ENCODE data around the gene SLC26A11. TPM values are rescaled to one million over a fixed set of nuclear protein-coding genes. Genes with fewer than 3 reads are reported as not detected.

The SLC26A11 gene
- total and polyA plus RNA-seq, 2 of the 13 experiments (the other 11 are each of a cell fraction or from before 2014, with no cell fraction given), result 8.7 to 13.2 TPM

- TF ChIP-seq IRF9 (CRISPR knock-in tag; IDR thresholded peaks at IDR 0.05; ENCODE audit: borderline replicate concordance), result no peak
- TF ChIP-seq ZBTB44 (CRISPR knock-in tag; IDR thresholded peaks at IDR 0.05), result no peak
- TF ChIP-seq HNRNPL (IDR thresholded peaks at IDR 0.05; ENCODE audit: low read depth, low read length), result no peak
- TF ChIP-seq ZNF792 (CRISPR knock-in tag; IDR thresholded peaks at IDR 0.05), result peak; percentile 30; the same call in 1 of the 2 replicates
- no peak for TF ChIP-seq ZNF367 (CRISPR knock-in tag; IDR thresholded peaks at IDR 0.05; ENCODE audit: borderline replicate concordance)
- TF ChIP-seq FOXA3 (CRISPR knock-in tag; IDR thresholded peaks at IDR 0.05), result peak; percentile 82
- TF ChIP-seq ZNF12 (CRISPR knock-in tag; IDR thresholded peaks at IDR 0.05), result peak; percentile 36; the same call in 1 of the 2 replicates
- no peak for TF ChIP-seq SP5 (CRISPR knock-in tag; IDR thresholded peaks at IDR 0.05; ENCODE audit: borderline replicate concordance, low read depth)
- no peak for TF ChIP-seq ZSCAN31 (CRISPR knock-in tag; IDR thresholded peaks at IDR 0.05; ENCODE audit: low read depth)
- no peak for TF ChIP-seq ZNF337 (CRISPR knock-in tag; IDR thresholded peaks at IDR 0.05; ENCODE audit: borderline replicate concordance, low read depth)
- TF ChIP-seq TBX3 (IDR thresholded peaks at IDR 0.05; ENCODE audit: borderline replicate concordance), result no peak
- TF ChIP-seq ZBED4 (CRISPR knock-in tag; IDR thresholded peaks at IDR 0.05; ENCODE audit: borderline replicate concordance), result no peak
- no peak for TF ChIP-seq GPN1 (CRISPR knock-in tag; IDR thresholded peaks at IDR 0.05; ENCODE audit: borderline replicate concordance)
- no peak for TF ChIP-seq ZNF280B (CRISPR knock-in tag; IDR thresholded peaks at IDR 0.05; ENCODE audit: borderline replicate concordance)
- no peak for TF ChIP-seq THAP9 (CRISPR knock-in tag; IDR thresholded peaks at IDR 0.05; ENCODE audit: borderline replicate concordance)
- TF ChIP-seq REXO4 (CRISPR knock-in tag; IDR thresholded peaks at IDR 0.05; ENCODE audit: borderline replicate concordance), result no peak
- TF ChIP-seq KLF16 (CRISPR knock-in tag; IDR thresholded peaks at IDR 0.05), result peak in 1 of 2 experiments; percentile 42; a peak in 1 of 4 replicates
Observed at GRCh38 chr17:80254396-80255251, 34.4 kb downstream of the SLC26A11 start (continued).

Measured in HepG2 (cell line).